Epithelial cell of esophagus (primary cell): ENCODE data around the gene PBX1.

Experiments
- DNase-seq: peaks from one replicate; pipeline ENCODE4 v3.0.0; 2010; ENCODE audit warnings: low read depth
- H3K4me3 ChIP-seq: 2 replicates; pipeline ENCODE4 v1.5.1; 2011; ENCODE audit warnings: mild to moderate bottlenecking, low read length, control low read depth
- TF ChIP-seq, protein P1 (sequence below): IDR thresholded peaks from 2 replicates; pipeline ENCODE4 v1.5.1; 2011; ENCODE audit warnings: low read depth, mild to moderate bottlenecking, low read length, control low read depth, inconsistent platforms; ENCODE audit not compliant: insufficient read depth; ENCODE audit errors: missing control alignments

Gene PBX1

DNA sequence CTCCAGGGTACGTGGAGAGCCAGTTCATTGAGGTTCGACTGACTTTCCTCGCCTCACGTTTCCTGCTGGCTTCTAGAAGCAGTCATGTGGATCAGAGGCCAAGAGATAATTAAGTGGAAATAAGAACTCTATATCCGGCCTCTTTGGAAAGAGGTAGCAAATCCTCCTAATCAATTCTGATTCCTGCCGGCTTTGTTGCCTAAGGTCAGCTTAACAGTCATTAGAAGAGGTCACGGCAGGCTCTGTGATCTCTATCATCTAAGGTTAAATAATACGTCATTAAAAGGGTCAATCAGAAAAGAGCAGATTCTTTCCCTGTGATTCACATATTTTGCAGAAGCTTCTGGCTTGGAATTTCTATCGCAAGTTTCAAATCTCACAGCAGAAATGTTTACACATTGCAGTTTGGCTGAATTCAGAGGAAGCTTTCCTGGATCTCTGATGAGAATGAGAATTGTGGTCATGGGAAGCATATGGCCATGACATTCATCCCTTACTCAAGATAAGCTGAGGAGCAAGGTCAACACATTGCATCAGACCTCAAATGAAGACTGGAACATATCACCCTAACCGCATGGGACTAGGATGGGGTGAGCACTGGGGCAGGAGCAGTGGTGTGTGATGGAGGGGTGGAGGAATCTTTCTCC lies 189.4 kb downstream of the PBX1 start:
- no peak for DNase-seq
- TF ChIP-seq, protein P1, sequence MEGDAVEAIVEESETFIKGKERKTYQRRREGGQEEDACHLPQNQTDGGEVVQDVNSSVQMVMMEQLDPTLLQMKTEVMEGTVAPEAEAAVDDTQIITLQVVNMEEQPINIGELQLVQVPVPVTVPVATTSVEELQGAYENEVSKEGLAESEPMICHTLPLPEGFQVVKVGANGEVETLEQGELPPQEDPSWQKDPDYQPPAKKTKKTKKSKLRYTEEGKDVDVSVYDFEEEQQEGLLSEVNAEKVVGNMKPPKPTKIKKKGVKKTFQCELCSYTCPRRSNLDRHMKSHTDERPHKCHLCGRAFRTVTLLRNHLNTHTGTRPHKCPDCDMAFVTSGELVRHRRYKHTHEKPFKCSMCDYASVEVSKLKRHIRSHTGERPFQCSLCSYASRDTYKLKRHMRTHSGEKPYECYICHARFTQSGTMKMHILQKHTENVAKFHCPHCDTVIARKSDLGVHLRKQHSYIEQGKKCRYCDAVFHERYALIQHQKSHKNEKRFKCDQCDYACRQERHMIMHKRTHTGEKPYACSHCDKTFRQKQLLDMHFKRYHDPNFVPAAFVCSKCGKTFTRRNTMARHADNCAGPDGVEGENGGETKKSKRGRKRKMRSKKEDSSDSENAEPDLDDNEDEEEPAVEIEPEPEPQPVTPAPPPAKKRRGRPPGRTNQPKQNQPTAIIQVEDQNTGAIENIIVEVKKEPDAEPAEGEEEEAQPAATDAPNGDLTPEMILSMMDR = no peak
- H3K4me3 ChIP-seq = no peak overlapping the region

DNA sequence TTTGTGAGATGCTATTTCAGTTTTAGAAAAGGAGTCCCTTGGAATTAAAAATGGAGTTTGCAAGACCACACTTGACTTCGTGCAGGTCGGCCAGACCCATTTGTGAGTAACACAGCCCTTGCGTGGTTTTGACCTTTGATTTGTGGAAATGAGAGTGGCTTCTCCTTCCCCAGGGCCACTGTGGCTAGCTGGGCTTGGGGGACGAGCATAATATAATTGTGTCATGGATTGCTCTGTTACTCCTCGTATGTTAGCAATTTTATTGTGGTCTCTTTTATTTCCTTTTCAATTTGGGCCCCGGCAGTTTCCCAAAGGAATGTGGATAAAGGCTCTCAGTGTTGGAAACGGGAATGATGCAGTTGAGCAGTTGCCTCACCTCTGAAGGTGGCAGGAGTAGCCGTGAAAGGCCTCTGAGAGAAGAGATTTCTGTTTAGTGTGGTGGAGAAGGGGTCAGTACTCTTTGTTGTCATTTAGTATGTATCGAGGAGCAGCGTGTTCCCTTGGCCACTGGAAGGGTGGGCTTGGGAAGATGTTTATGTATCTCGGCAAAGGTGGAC lies 194.6 kb downstream of the PBX1 start:
- no peak overlapping the region for H3K4me3 ChIP-seq
- TF ChIP-seq, protein P1 = no peak
- no peak for DNase-seq

DNA sequence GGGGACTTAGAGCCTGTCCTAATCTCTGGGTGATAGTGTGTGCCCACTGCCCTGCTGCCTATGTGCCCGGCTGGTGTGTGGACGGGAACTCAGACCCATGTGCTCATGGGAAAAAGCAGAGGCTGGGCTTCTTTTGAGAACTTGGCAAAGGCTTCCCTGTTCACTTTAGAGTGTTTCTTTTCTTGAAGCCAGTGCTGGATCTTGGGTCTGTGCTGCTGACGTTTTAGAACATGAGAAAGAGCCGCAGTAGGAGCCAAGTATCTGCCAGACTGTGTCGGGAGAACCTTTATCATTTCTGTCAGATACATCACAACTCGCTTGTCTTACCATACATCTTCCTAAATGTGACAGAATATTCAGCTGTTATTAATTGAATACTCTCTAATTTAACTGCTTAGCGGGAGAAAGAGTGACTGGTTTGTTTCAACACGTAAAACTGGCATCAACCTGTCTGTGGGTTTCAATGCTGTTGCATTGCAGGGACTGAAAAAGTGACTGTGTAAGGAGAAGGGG lies 195.2 kb downstream of the PBX1 start:
- peak; percentile 21 for DNase-seq

DNA sequence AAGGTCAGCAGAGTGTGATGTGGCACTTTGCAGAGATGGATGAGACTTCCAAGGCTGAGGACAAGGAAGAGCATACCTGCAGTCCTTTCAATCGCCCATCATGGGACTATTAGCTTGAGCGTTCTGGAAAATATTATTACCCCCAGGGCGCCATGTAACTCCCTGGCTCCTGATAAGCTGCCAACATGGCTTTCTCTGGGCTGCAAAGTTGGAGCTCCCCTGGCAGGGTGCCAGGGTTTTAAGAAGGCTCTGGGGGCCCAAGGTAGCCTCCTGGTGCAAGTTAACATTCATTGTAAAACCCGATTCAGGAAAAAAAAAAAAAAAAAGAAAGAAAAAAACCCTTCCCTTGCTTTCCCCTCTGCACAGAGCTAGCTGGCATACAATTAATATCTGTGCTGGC lies 196.7 kb downstream of the PBX1 start:
- DNase-seq = no peak
- TF ChIP-seq, protein P1 = no peak
- no peak overlapping the region for H3K4me3 ChIP-seq

More for the DNA sequence above, 195.2 kb downstream of the PBX1 start:
- H3K4me3 ChIP-seq = no peak overlapping the region
- TF ChIP-seq, protein P1 = no peak

DNA sequence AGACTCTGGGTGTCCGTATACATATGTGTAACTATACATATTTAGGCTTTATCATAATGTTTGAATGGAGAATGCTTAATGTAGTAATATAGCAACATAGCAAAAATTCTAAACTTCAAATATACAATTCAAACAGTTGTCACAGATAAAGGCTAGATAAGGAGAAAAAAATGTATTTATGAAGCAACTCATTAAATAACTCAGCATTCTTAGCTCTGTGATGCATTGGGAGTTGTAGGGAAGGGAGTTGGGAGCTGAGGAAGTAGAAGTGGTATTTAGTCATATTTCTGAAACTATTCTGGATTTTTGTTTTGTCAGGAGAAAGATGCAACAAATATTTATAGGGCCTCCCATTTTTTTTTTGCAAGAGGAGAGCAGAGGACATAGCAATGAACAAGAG lies 197.8 kb downstream of the PBX1 start:
- DNase-seq = no peak
- no peak overlapping the region for H3K4me3 ChIP-seq

DNA sequence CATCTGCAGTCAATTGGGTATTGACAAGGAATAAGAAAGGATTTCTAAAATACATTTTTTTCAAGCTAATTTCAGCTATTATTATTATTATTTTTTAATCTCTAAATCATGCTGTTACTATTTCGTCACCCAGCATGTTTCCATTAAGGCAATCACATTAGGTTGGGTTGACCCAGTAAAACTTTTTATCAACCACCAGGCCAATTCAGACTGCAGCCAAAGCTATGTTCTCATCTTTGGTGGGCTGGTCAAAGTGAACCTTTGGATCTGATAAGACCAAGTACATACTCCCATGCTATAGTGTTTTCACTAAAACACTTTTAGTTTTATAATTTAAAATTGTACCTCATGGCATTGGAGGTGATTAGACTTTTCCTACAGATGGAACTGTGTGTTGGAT lies 198.6 kb downstream of the PBX1 start:
- TF ChIP-seq, protein P1 = no peak
- H3K4me3 ChIP-seq = no peak overlapping the region
- no peak for DNase-seq

More for the DNA sequence above, 197.8 kb downstream of the PBX1 start:
- TF ChIP-seq, protein P1 = no peak

DNA sequence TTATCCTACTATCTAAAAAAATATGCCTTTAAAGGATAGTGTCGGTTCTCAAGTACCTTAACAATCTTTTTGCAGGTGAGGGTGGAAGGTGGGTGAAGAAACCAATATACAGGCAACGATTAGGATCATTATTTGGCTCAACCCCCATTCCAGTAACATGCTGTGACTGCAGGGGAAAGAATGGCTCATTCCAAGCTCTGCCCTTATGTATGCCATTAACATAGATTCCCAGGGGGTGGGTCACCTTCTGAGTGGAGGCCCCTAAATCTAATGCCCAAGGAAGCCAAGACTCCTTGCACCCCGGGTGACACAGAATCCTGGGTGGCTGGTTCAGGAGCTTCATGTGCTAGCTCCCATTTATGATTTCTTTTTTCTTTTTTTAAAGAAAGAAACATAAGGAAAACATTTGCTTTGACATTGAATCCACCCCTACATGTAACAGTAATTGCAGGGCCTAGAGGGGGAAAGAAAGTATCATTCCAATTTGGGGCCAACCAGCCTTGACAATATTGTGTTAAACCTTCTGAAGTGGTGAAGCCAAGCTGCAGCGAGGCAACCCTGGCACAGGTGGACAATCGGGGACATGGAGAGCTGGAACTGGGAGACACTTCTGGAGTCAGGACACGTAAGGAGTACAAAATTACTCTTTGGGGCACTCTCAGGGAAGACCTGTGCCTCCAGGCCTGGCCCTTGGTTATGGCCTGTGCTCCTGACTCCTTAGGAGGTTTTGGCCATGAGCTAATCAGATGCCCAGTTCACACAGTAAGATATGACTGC lies 200.3 kb downstream of the PBX1 start:
- DNase-seq = no peak
- no peak overlapping the region for H3K4me3 ChIP-seq
- TF ChIP-seq, protein P1 = no peak
